MCF 10A (cell line): ENCODE data around the gene ZNF598. TPM values are rescaled to one million over a fixed set of nuclear protein-coding genes. Genes with fewer than 3 reads are reported as not detected.
A peak's percentile ranks its signal among the peaks of the same experiment; 100 is the strongest.

Source experiments
- Bru-seq: library from RNA; stranded (reverse); fragments of 400-500 nt; gene quantifications from one replicate; lab custom pipeline; 2021; lab: Mats Ljungman, UMichigan
- BruChase-seq, 2 experiments: library from RNA; stranded (reverse); fragments of 400-500 nt; gene quantifications; one replicate each; lab custom pipeline; 2021; lab: Mats Ljungman, UMichigan
- BruUV-seq: library from RNA; stranded (reverse); fragments of 400-500 nt; replicated peaks from 2 replicates; lab custom pipeline; 2021; lab: Mats Ljungman, UMichigan
- CTCF ChIA-PET: fragments of 300-600 bp; sonication (Branson Sonifier 250); formaldehyde crosslinking; extraction: SDS; loops from one replicate; lab custom pipeline; 2021; ENCODE audit warnings: antibody characterized with exemption, inconsistent platforms; lab: Yijun Ruan, JAX
- POLR2A ChIA-PET: fragments of 300-600, 350-650 bp; sonication (Branson Sonifier 250); formaldehyde crosslinking; extraction: SDS; loops from one replicate; lab custom pipeline; 2020; ENCODE audit warnings: antibody characterized with exemption, inconsistent platforms; lab: Yijun Ruan, JAX
- DNase-seq: peaks from one replicate; pipeline ENCODE4 v3.0.0-alpha.2; 2018; ENCODE audit not compliant: unreplicated experiment
- H3K27ac Mint-ChIP-seq: one replicate; pipeline ENCODE4 v1.8.0; 2022; ENCODE audit warnings: mild to moderate bottlenecking, low read depth, mixed read lengths; ENCODE audit not compliant: unreplicated experiment
- H3K27me3 Mint-ChIP-seq: one replicate; pipeline ENCODE4 v1.8.0; 2022; ENCODE audit warnings: mixed read lengths; ENCODE audit not compliant: insufficient read depth, unreplicated experiment
- H3K36me3 Mint-ChIP-seq: one replicate; pipeline ENCODE4 v1.8.0; 2022; ENCODE audit warnings: mild to moderate bottlenecking, moderate library complexity, mixed read lengths; ENCODE audit not compliant: insufficient read depth, unreplicated experiment
- H3K4me1 Mint-ChIP-seq: one replicate; pipeline ENCODE4 v1.8.0; 2022; ENCODE audit warnings: mixed read lengths; ENCODE audit not compliant: insufficient read depth, unreplicated experiment
- H3K4me3 Mint-ChIP-seq: one replicate; pipeline ENCODE4 v1.8.0; 2022; ENCODE audit warnings: mild to moderate bottlenecking, moderate library complexity, mixed read lengths; ENCODE audit not compliant: unreplicated experiment
- H3K9me3 Mint-ChIP-seq: one replicate; pipeline ENCODE4 v1.8.0; 2022; ENCODE audit warnings: mixed read lengths; ENCODE audit not compliant: unreplicated experiment
- intact Hi-C: fragments of 100-400 bp; cut with micrococcal nuclease; formaldehyde crosslinking; loops from 2 replicates; pipeline ENCODE4 v1.14.1; 2022
- long read RNA-seq: library from polyadenylated mRNA; stranded (forward); transcript quantifications from one replicate; pipeline ENCODE4 v2.0.0, GENCODE V29; 2022
- total RNA-seq: library from RNA; stranded (reverse); gene quantifications from 2 replicates; pipeline ENCODE4 v1.2.3, GENCODE V29; 2022
- TF ChIP-seq, protein P1 (sequence below): fragments of 200-600 bp; IDR thresholded peaks from one replicate; pipeline ENCODE4 v1.8.0; 2022; ENCODE audit warnings: antibody characterized with exemption, mild to moderate bottlenecking; ENCODE audit not compliant: unreplicated experiment

The ZNF598 gene
- total RNA-seq (177 and 252 TPM in 2 replicates), Bru-seq, nascent RNA (percentile 79 among the genes with signal in this experiment), BruChase-seq, experiment 1, labeled RNA remaining after a 6-hour chase (percentile 88 among the genes with signal in this experiment), BruChase-seq, experiment 2, labeled RNA remaining after a 2-hour chase (percentile 84 among the genes with signal in this experiment)
- long read RNA-seq, transcript ZNF598-208 (3 exons, 815 nt): minor isoform, 8 of 120 reads
- long read RNA-seq, transcript ZNF598-204 (12 exons, 3,371 nt): major isoform, 29 of 120 reads
- long read RNA-seq, partial matches to known transcripts: 39 of 120 reads
- long read RNA-seq, other reads (novel, unspliced or antisense): 44 of 120 reads

DNA sequence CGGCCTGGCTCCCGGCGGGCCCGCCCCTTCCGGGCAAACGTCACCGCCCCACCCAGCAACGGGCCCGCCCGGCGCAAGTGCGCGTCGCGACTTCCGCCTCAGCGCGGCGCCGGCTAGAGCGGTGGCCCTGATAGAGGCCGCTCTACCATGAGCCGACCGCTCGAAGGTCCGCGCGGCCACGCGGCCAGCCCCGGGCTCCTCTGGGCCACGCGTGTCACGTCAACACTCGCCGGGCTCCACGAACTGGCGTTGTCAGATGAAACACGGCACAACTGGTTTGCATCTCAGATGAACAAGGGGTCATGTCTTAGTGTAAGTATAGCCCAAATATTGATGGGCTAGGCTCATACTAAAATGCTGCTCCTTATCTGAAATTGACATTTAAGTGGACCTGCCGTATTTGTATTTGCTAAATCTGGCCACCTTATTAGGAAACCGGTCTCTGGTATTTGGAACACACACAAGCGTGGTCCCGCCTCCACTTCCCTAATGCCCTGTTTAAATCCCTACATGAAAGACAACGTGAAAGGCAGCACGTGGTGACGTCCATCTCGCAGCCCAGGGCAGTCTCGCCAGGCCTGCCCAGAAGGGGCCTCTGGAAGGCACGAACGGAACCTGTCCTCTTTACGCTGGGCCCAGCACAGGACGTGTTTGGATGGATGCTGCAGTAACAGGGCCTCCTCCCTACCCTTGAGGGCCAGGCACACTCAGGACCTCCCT lies at the start of gene ZNF598:
ZNF598 (minus strand) TSS at position 31 of the 720 bp plus-strand sequence.
- Mint-ChIP-seq H3K4me3 (peak within 1 kb of the TSS; percentile 79), H3K36me3 (peaks cover 18% of the 10 kb centered on the region), H3K27ac (peak within 1 kb of the TSS; percentile 97), H3K4me1 (peaks cover 17% of the 10 kb centered on the region), H3K9me3 (no peaks in the 10 kb centered on the region), H3K27me3 (no peaks in the 10 kb centered on the region)
- peak; percentile 86 for DNase-seq
- BruUV-seq: TSS peak; percentile 85
- CTCF ChIA-PET: interaction anchor here (0.9 kb wide), 1 partner anchor 13 kb away, joined by 4 read pairs; no protein-coding TSS in a partner anchor
- intact Hi-C loops: no loop called here
- POLR2A ChIA-PET: interaction anchor here (0.8 to 4.2 kb wide), 13 partner anchors 14 to 236 kb away, joined by 3 to 72 read pairs (median 13); partner anchors contain the start of genes GFER, NDUFB10, NHERF2 and NTHL1
- TF ChIP-seq, protein P1, sequence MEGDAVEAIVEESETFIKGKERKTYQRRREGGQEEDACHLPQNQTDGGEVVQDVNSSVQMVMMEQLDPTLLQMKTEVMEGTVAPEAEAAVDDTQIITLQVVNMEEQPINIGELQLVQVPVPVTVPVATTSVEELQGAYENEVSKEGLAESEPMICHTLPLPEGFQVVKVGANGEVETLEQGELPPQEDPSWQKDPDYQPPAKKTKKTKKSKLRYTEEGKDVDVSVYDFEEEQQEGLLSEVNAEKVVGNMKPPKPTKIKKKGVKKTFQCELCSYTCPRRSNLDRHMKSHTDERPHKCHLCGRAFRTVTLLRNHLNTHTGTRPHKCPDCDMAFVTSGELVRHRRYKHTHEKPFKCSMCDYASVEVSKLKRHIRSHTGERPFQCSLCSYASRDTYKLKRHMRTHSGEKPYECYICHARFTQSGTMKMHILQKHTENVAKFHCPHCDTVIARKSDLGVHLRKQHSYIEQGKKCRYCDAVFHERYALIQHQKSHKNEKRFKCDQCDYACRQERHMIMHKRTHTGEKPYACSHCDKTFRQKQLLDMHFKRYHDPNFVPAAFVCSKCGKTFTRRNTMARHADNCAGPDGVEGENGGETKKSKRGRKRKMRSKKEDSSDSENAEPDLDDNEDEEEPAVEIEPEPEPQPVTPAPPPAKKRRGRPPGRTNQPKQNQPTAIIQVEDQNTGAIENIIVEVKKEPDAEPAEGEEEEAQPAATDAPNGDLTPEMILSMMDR: no peak

DNA sequence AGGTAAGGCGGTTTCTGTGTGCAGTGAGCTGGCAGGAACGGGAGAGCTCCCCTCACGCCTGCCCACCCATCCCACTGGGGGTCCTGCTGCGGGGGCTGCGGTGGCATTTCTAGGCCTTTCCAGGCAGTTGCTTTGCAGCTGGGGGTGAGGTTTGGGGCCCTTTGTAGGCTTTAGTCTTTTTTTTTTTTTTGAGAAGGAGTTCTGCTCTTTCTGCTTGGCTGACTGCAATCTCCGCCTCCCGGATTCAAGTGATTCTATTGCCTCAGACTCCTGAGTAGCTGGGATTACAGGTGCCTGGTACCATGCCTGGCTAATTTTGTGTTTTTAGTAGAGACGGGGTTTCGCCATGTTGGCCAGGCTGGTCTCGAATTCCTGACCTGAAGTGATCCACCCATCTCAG lies 49.3 kb upstream of the ZNF598 start:
- Mint-ChIP-seq H3K27me3 (no peaks in the 10 kb centered on the region), H3K27ac (no peak overlapping the region), H3K4me1 (no peaks in the 10 kb centered on the region), H3K4me3 (no peak overlapping the region), H3K9me3 (no peaks in the 10 kb centered on the region), H3K36me3 (peaks cover 28% of the 10 kb centered on the region)
- no TSS peak for BruUV-seq
- intact Hi-C loops: no loop called here
- TF ChIP-seq, protein P1: no peak
- no peak for DNase-seq
- ChIA-PET CTCF (interaction anchor here (0.6 kb wide), 1 partner anchor 1273 kb away, joined by 3 read pairs; no protein-coding TSS in a partner anchor), POLR2A (no interaction called here)

DNA sequence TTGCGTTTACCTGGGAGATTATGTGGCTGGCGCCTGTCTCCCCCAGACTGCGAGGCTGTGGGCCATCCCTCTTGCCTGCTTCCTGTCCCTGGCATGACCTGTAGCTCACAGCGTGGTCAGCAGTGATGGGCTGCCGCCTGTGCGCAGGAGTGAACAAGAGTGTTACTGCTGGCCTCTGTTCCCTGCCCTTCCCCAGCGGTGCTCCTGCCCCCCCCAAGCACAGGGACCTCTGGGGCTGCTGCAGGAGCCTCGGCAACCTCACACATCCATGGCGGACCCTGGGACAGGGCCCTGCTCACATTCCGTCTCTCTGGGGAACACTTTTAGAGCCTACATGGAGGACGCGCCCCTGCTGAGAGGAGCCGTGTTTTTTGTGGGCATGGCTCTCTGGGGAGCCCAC lies 48.8 kb upstream of the ZNF598 start:
- H3K4me1 Mint-ChIP-seq: no peaks in the 10 kb centered on the region
- H3K27ac Mint-ChIP-seq: no peak overlapping the region
- H3K36me3 Mint-ChIP-seq: peaks cover 28% of the 10 kb centered on the region
- H3K4me3 Mint-ChIP-seq: no peak overlapping the region
- H3K27me3 Mint-ChIP-seq: no peaks in the 10 kb centered on the region
- ChIA-PET CTCF (no interaction called here), POLR2A (no interaction called here)
- H3K9me3 Mint-ChIP-seq: no peaks in the 10 kb centered on the region
- intact Hi-C loops: no loop called here
- no TSS peak for BruUV-seq
- DNase-seq: no peak
- TF ChIP-seq, protein P1: no peak

DNA sequence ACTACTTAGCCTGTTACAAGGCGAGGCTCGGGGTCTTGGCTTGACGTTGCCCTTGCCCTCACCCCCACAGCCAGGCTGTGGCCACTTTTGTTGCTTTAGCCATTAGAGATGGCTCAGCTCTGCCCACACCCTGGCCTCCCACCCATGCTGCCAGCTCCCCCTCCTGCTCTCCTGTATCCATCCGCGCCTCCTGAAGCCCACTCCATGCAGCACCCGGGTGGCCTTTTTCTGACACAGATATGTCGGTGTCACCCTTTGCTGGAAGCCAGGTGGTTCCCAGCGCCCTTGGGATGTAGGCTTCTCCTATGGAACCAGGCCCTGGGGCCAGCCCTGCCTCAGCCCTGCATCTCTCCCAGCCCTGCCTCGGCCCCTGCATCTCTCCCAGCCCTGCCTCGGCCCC lies 47.8 kb upstream of the ZNF598 start:
- no peak overlapping the region for H3K27ac Mint-ChIP-seq
- H3K9me3 Mint-ChIP-seq: no peaks in the 10 kb centered on the region
- BruUV-seq: no TSS peak
- no peaks in the 10 kb centered on the region for H3K27me3 Mint-ChIP-seq
- intact Hi-C loops: loop anchor here (2.0 kb wide), 1 partner anchor 35 kb away; no protein-coding TSS in a partner anchor
- no peaks in the 10 kb centered on the region for H3K4me1 Mint-ChIP-seq
- peaks cover 28% of the 10 kb centered on the region for H3K36me3 Mint-ChIP-seq
- H3K4me3 Mint-ChIP-seq: no peak overlapping the region
- TF ChIP-seq, protein P1: no peak
- DNase-seq: no peak
- ChIA-PET CTCF (interaction anchor here (0.6 to 1.2 kb wide), 2 partner anchors 35 to 356 kb away, joined by 3 to 4 read pairs; no protein-coding TSS in a partner anchor), POLR2A (no interaction called here)
